WTC11 (cell line): ENCODE measurements around the gene DUSP6. TPM values are rescaled to one million over a fixed set of nuclear protein-coding genes. Genes with fewer than 3 reads are reported as not detected.

ENCODE experiments used
- ATAC-seq: fragments of 200-7000 bp; cut with Tn5 transposase; 2 replicates; pipeline ENCODE4 v1.10.0; 2021; ENCODE audit warnings: mild to moderate bottlenecking, moderate library complexity
- CTCF ChIA-PET: fragments of 300-600 bp; sonication (Branson Sonifier 250); formaldehyde crosslinking; loops from one replicate; lab custom pipeline; 2021; ENCODE audit warnings: antibody characterized with exemption; lab: Charles Lee
- POLR2A ChIA-PET: fragments of 350-600 bp; sonication (Branson Sonifier 250); formaldehyde crosslinking; loops from one replicate; lab custom pipeline; 2021; ENCODE audit warnings: antibody characterized with exemption; lab: Charles Lee
- DNase-seq: peaks from one replicate; pipeline ENCODE4 v3.0.0; 2021; ENCODE audit warnings: low spot score
- H3K27ac Mint-ChIP-seq: 2 replicates; pipeline ENCODE4 v1.8.0; 2021; ENCODE audit warnings: mixed read lengths
- H3K27me3 Mint-ChIP-seq: 2 replicates; pipeline ENCODE4 v1.8.0; 2021; ENCODE audit warnings: low read depth, mild to moderate bottlenecking, moderate library complexity, mixed read lengths
- H3K36me3 Mint-ChIP-seq: 2 replicates; pipeline ENCODE4 v1.8.0; 2021; ENCODE audit warnings: mixed read lengths
- H3K4me1 Mint-ChIP-seq: 2 replicates; pipeline ENCODE4 v1.8.0; 2022; ENCODE audit warnings: mixed read lengths
- H3K4me3 Mint-ChIP-seq: 2 replicates; pipeline ENCODE4 v1.8.0; 2021; ENCODE audit warnings: mild to moderate bottlenecking, moderate library complexity, mixed read lengths
- H3K9me3 Mint-ChIP-seq: 2 replicates; pipeline ENCODE4 v1.8.0; 2021; ENCODE audit warnings: mixed read lengths
- FOXK1 ChIP-seq: sonication (generic); formaldehyde crosslinking; IDR thresholded peaks from 2 replicates; pipeline ENCODE4 v1.8.0; 2022; ENCODE audit warnings: mild to moderate bottlenecking, moderate library complexity, missing genetic modification reagents
- GABPB1 ChIP-seq: sonication (generic); formaldehyde crosslinking; IDR thresholded peaks from 2 replicates; pipeline ENCODE4 v1.8.1; 2023; ENCODE audit warnings: mild to moderate bottlenecking, missing genetic modification reagents
- GRHL2 ChIP-seq: fragments of 250-450 bp; sonication (Bioruptor Pico); IDR thresholded peaks from 2 replicates; pipeline ENCODE4 v1.8.0; 2022; ENCODE audit warnings: mild to moderate bottlenecking, moderate library complexity; ENCODE audit not compliant: insufficient replicate concordance, severe bottlenecking
- NFE2L1 ChIP-seq: sonication (generic); formaldehyde crosslinking; IDR thresholded peaks from 2 replicates; pipeline ENCODE4 v1.8.1; 2023; ENCODE audit warnings: missing genetic modification reagents
- NFYB ChIP-seq: sonication (generic); formaldehyde crosslinking; conservative IDR thresholded peaks from 2 replicates; pipeline ENCODE4 v1.8.0; 2022; ENCODE audit warnings: low read depth, missing genetic modification reagents
- OVOL2 ChIP-seq: fragments of 250-450 bp; sonication (Bioruptor Pico); IDR thresholded peaks from 2 replicates; pipeline ENCODE4 v1.9.0; 2021; ENCODE audit warnings: mild to moderate bottlenecking, borderline replicate concordance
- PRDM15 ChIP-seq: sonication (generic); formaldehyde crosslinking; IDR thresholded peaks from 2 replicates; pipeline ENCODE4 v1.8.0; 2022; ENCODE audit warnings: missing genetic modification reagents
- TCF7 ChIP-seq: sonication (generic); formaldehyde crosslinking; IDR thresholded peaks from 2 replicates; pipeline ENCODE4 v1.8.0; 2022; ENCODE audit warnings: mild to moderate bottlenecking, low read depth, missing genetic modification reagents, moderate library complexity
- ZNF416 ChIP-seq: fragments of 250-450 bp; sonication (Bioruptor Pico); IDR thresholded peaks from 2 replicates; pipeline ENCODE4 v1.9.0; 2021; ENCODE audit warnings: mild to moderate bottlenecking, inconsistent platforms
- total RNA-seq: library from RNA; stranded (reverse); gene quantifications from 3 replicates; pipeline ENCODE4 v1.2.3, GENCODE V29; 2021
- TF ChIP-seq, protein P1 (sequence below): fragments of 250-450 bp; sonication (Bioruptor Pico); IDR thresholded peaks from 2 replicates; pipeline ENCODE4 v1.9.0; 2021; ENCODE audit warnings: mild to moderate bottlenecking
- TF ChIP-seq, protein P2 (sequence below): sonication (generic); formaldehyde crosslinking; IDR thresholded peaks from 2 replicates; pipeline ENCODE4 v1.8.0; 2023; ENCODE audit warnings: missing genetic modification reagents
- TF ChIP-seq, protein P3 (sequence below): sonication (generic); formaldehyde crosslinking; IDR thresholded peaks from 2 replicates; pipeline ENCODE4 v1.8.0; 2022; ENCODE audit warnings: mild to moderate bottlenecking, missing genetic modification reagents
- TF ChIP-seq, protein P4 (sequence below): fragments of 250-450 bp; sonication (Bioruptor Pico); conservative IDR thresholded peaks from 2 replicates; pipeline ENCODE4 v1.9.0; 2021; ENCODE audit warnings: mild to moderate bottlenecking

The DUSP6 gene
- total RNA-seq, 1 experiment from 2014 or later = 245 TPM

GRCh38 chr12:89383235-89384049 lies 31.1 kb upstream of the DUSP6 start:
- no peaks in the 10 kb centered on the region for H3K36me3 Mint-ChIP-seq
- no peaks in the 10 kb centered on the region for H3K27me3 Mint-ChIP-seq
- H3K9me3 Mint-ChIP-seq = no peaks in the 10 kb centered on the region
- DNase-seq = no peak
- peaks cover 58% of the 10 kb centered on the region for H3K4me1 Mint-ChIP-seq
- ChIA-PET POLR2A (interaction anchor here (1.8 kb wide), 1 partner anchor 30 kb away, joined by 18 read pairs; the partner anchor contains the start of gene DUSP6), CTCF (interaction anchor here (0.9 to 1.0 kb wide), 2 partner anchors 29 to 78 kb away, joined by 4 to 5 read pairs; no protein-coding TSS in a partner anchor)
- H3K4me3 Mint-ChIP-seq = no peak overlapping the region
- peak overlapping the region; percentile 95 for H3K27ac Mint-ChIP-seq
- peak; percentile 56 for ATAC-seq
- peak; percentile 60; the same call in 1 of the 2 replicates for TF ChIP-seq GABPB1 (CRISPR knock-in tag)
- TF ChIP-seq ZNF416 (CRISPR knock-in tag) = no peak

DNA sequence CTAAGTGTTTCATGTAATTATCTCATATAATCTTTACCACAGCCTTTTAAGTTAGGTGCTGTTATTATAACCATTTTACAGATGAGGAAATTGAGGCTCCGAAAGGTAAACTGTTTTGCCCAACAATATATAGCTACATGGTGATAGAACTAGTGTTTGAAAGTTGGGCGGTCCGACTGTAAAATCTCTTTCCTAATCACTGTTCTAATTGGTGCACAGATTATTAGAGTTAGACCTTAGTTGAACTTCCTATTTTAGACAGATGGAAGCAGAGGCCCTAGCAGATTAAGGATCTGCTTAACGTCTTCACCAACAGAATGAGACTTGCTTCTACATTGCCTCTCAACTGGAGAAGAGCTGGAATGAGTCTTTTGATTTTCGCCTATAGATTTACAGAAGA lies 30.0 kb upstream of the DUSP6 start:
- no peaks in the 10 kb centered on the region for H3K27me3 Mint-ChIP-seq
- DNase-seq = no peak
- TF ChIP-seq, protein P1, sequence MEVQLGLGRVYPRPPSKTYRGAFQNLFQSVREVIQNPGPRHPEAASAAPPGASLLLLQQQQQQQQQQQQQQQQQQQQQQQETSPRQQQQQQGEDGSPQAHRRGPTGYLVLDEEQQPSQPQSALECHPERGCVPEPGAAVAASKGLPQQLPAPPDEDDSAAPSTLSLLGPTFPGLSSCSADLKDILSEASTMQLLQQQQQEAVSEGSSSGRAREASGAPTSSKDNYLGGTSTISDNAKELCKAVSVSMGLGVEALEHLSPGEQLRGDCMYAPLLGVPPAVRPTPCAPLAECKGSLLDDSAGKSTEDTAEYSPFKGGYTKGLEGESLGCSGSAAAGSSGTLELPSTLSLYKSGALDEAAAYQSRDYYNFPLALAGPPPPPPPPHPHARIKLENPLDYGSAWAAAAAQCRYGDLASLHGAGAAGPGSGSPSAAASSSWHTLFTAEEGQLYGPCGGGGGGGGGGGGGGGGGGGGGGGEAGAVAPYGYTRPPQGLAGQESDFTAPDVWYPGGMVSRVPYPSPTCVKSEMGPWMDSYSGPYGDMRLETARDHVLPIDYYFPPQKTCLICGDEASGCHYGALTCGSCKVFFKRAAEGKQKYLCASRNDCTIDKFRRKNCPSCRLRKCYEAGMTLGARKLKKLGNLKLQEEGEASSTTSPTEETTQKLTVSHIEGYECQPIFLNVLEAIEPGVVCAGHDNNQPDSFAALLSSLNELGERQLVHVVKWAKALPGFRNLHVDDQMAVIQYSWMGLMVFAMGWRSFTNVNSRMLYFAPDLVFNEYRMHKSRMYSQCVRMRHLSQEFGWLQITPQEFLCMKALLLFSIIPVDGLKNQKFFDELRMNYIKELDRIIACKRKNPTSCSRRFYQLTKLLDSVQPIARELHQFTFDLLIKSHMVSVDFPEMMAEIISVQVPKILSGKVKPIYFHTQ = no peak
- TF ChIP-seq, protein P2, sequence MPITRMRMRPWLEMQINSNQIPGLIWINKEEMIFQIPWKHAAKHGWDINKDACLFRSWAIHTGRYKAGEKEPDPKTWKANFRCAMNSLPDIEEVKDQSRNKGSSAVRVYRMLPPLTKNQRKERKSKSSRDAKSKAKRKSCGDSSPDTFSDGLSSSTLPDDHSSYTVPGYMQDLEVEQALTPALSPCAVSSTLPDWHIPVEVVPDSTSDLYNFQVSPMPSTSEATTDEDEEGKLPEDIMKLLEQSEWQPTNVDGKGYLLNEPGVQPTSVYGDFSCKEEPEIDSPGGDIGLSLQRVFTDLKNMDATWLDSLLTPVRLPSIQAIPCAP (CRISPR knock-in tag) = no peak
- peaks cover 7% of the 10 kb centered on the region for H3K9me3 Mint-ChIP-seq
- peaks cover 7% of the 10 kb centered on the region for H3K36me3 Mint-ChIP-seq
- ATAC-seq = no peak
- H3K4me1 Mint-ChIP-seq = peaks cover 58% of the 10 kb centered on the region
- ChIA-PET POLR2A (no interaction called here), CTCF (no interaction called here)
- no peak overlapping the region for H3K4me3 Mint-ChIP-seq
- H3K27ac Mint-ChIP-seq = no peak overlapping the region

DNA sequence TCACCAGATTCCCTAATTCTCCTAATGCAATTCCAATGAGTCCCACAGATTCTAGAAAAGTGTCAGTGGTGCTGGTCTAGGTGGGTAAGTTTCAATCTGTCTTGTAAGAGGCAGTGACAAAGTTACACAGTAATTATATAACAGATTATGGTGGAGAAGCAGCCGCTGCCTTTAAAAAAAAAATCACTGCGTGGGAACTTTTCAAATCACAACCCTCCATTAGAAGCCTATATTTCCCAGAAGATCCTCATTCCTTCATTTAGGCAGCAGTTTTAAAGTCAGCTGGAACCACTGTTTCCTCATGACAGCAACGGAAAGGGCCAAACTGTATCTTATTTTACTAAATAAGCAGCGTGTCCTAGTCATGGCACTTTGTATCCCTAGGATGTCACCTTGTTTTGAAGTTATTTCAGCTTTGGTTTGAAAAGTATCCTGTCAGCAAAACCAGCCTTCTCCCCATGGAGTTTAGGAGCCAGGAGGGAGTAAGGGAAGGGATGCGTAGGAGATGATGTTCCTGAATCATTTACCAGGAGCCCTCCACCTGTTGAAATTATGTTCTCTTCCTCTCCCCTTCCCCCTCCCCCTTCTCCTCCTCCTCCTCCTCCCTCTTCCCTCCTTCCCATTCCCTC lies 27.7 kb upstream of the DUSP6 start:
- ATAC-seq (no peak), DNase-seq (no peak)
- peaks cover 7% of the 10 kb centered on the region for H3K9me3 Mint-ChIP-seq
- no peaks in the 10 kb centered on the region for H3K27me3 Mint-ChIP-seq
- peaks cover 43% of the 10 kb centered on the region for H3K4me1 Mint-ChIP-seq
- ChIA-PET POLR2A (no interaction called here), CTCF (no interaction called here)
- no peak overlapping the region for H3K4me3 Mint-ChIP-seq
- no peak overlapping the region for H3K27ac Mint-ChIP-seq
- H3K36me3 Mint-ChIP-seq = peaks cover 7% of the 10 kb centered on the region
- TF ChIP-seq NFE2L1 (CRISPR knock-in tag) (no peak), NFYB (CRISPR knock-in tag) (no peak), GRHL2 (CRISPR knock-in tag) (no peak), OVOL2 (CRISPR knock-in tag) (no peak), TCF7 (CRISPR knock-in tag) (no peak), FOXK1 (no peak), PRDM15 (CRISPR knock-in tag) (no peak)
- TF ChIP-seq, protein P1 = no peak
- TF ChIP-seq, protein P3, sequence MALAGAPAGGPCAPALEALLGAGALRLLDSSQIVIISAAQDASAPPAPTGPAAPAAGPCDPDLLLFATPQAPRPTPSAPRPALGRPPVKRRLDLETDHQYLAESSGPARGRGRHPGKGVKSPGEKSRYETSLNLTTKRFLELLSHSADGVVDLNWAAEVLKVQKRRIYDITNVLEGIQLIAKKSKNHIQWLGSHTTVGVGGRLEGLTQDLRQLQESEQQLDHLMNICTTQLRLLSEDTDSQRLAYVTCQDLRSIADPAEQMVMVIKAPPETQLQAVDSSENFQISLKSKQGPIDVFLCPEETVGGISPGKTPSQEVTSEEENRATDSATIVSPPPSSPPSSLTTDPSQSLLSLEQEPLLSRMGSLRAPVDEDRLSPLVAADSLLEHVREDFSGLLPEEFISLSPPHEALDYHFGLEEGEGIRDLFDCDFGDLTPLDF = no peak
- TF ChIP-seq, protein P4, sequence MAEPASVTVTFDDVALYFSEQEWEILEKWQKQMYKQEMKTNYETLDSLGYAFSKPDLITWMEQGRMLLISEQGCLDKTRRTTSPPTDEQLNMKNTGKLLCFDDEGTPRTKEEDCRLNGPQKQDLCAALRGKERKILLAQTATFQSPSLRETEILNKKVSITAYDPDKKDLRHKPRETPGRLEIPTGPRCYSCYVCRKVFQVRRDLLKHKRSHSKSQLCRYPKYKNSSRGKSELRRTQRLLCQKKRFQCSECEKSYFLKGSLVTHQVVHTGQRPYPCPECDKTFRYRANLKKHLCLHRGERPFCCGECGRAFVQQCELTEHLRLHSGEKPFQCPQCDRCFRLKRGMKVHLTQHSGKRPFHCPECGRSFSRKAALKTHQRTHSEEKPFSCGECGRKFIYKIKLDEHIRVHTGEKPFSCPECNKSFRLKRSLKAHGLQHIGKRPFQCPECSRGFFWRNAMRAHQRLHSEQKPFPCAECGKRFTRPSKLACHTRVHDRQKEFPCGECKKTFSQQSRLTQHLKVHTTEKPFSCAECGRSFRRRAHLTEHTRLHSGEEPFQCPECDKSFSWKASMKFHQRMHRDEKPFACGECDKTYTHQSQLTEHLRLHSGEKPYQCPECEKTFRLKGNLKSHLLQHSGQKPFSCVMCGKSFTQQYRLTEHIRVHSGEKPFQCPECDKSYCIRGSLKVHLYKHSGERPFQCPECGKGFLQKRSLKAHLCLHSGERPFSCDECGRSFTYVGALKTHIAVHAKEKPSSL (CRISPR knock-in tag) = no peak
